Neural progenitor cell (in vitro differentiated cells): ENCODE data around the gene SNX9. TPM values are rescaled to one million over a fixed set of nuclear protein-coding genes. Genes with fewer than 3 reads are reported as not detected.

Experiments
- DNase-seq: peaks from one replicate; pipeline ENCODE4 v3.0.0-alpha.2; 2016; ENCODE audit warnings: low spot score
- H2AFZ ChIP-seq: fragments of 200-600 bp; sonication (generic); replicated peaks from 2 replicates; pipeline ENCODE4 v1.6.1; 2016; ENCODE audit warnings: antibody characterized with exemption
- H3F3A ChIP-seq: fragments of 200-600 bp; sonication (generic); 2 replicates; pipeline ENCODE4 v1.6.1; 2016; ENCODE audit warnings: antibody characterized with exemption, low read depth
- H3K27ac ChIP-seq: fragments of 200-600 bp; sonication (generic); 2 replicates; pipeline ENCODE4 v1.5.1; 2016; ENCODE audit warnings: mild to moderate bottlenecking
- H3K27me3 ChIP-seq: fragments of 200-600 bp; sonication (generic); 2 replicates; pipeline ENCODE4 v1.6.1; 2016; ENCODE audit warnings: mild to moderate bottlenecking, moderate library complexity
- H3K36me3 ChIP-seq: fragments of 200-600 bp; sonication (generic); 2 replicates; pipeline ENCODE4 v1.5.1; 2016
- H3K4me1 ChIP-seq: fragments of 200-600 bp; sonication (generic); 2 replicates; pipeline ENCODE4 v1.6.1; 2016; ENCODE audit warnings: mixed run types
- H3K4me2 ChIP-seq: fragments of 200-600 bp; sonication (generic); 2 replicates; pipeline ENCODE4 v1.6.1; 2016
- H3K4me3 ChIP-seq: fragments of 200-600 bp; sonication (generic); 2 replicates; pipeline ENCODE4 v1.5.1; 2016
- H3K79me2 ChIP-seq: fragments of 200-600 bp; sonication (generic); 2 replicates; pipeline ENCODE4 v1.6.1; 2016; ENCODE audit warnings: low read depth
- H3K9ac ChIP-seq: fragments of 200-600 bp; sonication (generic); 2 replicates; pipeline ENCODE4 v1.6.1; 2016
- H3K9me3 ChIP-seq: fragments of 200-600 bp; sonication (generic); 2 replicates; pipeline ENCODE4 v1.5.1; 2016; ENCODE audit warnings: low read depth
- H4K20me1 ChIP-seq: fragments of 200-600 bp; sonication (generic); 2 replicates; pipeline ENCODE4 v1.6.1; 2016; ENCODE audit warnings: low read depth
- H3K27ac Mint-ChIP-seq: 3 replicates; pipeline ENCODE4 v1.8.0; 2021; ENCODE audit warnings: mixed read lengths
- H3K27me3 Mint-ChIP-seq: 2 replicates; pipeline ENCODE4 v1.8.0; 2022; ENCODE audit warnings: low read depth, mild to moderate bottlenecking, inconsistent platforms, moderate library complexity, mixed read lengths; ENCODE audit not compliant: insufficient read depth
- H3K36me3 Mint-ChIP-seq: 3 replicates; pipeline ENCODE4 v1.8.0; 2021; ENCODE audit warnings: mixed read lengths
- H3K4me1 Mint-ChIP-seq: 3 replicates; pipeline ENCODE4 v1.8.0; 2021; ENCODE audit warnings: mixed read lengths
- H3K4me3 Mint-ChIP-seq: 3 replicates; pipeline ENCODE4 v1.8.0; 2021; ENCODE audit warnings: mild to moderate bottlenecking, moderate library complexity, mixed read lengths
- H3K9me3 Mint-ChIP-seq: 3 replicates; pipeline ENCODE4 v1.8.0; 2020; ENCODE audit warnings: mixed read lengths
- CTCF ChIP-seq: fragments of 200-600 bp; sonication (generic); IDR thresholded peaks from 2 replicates; pipeline ENCODE4 v1.5.1; 2017; ENCODE audit warnings: antibody characterized with exemption, mild to moderate bottlenecking
- EZH2 ChIP-seq: fragments of 200-600 bp; sonication (generic); IDR thresholded peaks from 2 replicates; pipeline ENCODE4 v1.6.1; 2017; ENCODE audit warnings: antibody characterized with exemption, mild to moderate bottlenecking, moderate library complexity
- EZH2phosphoT487 ChIP-seq: fragments of 200-600 bp; sonication (generic); IDR thresholded peaks from 2 replicates; pipeline ENCODE4 v1.6.1; 2017; ENCODE audit warnings: antibody characterized with exemption
- total RNA-seq: library from RNA; depleted of rRNA; stranded (reverse); fragments of >200 nt; gene quantifications from 2 replicates; pipeline ENCODE4 v1.2.3, GENCODE V29; 2015; ENCODE audit warnings: low replicate concordance

SNX9 gene
- total RNA-seq, 1 donor from 2014 or later, result 17.8 TPM

- no peak overlapping the region for H3K9ac ChIP-seq
- H3K9me3 ChIP-seq, result no peaks in the 10 kb centered on the region
- peaks cover 3% of the 10 kb centered on the region for H3K27me3 Mint-ChIP-seq
- no peaks in the 10 kb centered on the region for H3K79me2 ChIP-seq
- no peak overlapping the region for H3K27ac ChIP-seq
- DNase-seq, result no peak
- no peaks in the 10 kb centered on the region for H4K20me1 ChIP-seq
- H3K4me3 ChIP-seq, result no peak overlapping the region
- peak overlapping the region; percentile 36 for H3K27ac Mint-ChIP-seq
- no peaks in the 10 kb centered on the region for H3K36me3 Mint-ChIP-seq
- H3K36me3 ChIP-seq, result no peaks in the 10 kb centered on the region
- H3K4me3 Mint-ChIP-seq, result no peak overlapping the region
- TF ChIP-seq EZH2phosphoT487 (no peak), CTCF (no peak), EZH2 (no peak)
- H3K4me1 ChIP-seq, result no peaks in the 10 kb centered on the region
- peaks cover 13% of the 10 kb centered on the region for H3K4me1 Mint-ChIP-seq
- peaks cover 10% of the 10 kb centered on the region for H3K9me3 Mint-ChIP-seq
- H3F3A ChIP-seq, result peaks cover 2% of the 10 kb centered on the region
- H2AFZ ChIP-seq, result no peak overlapping the region
- no peaks in the 10 kb centered on the region for H3K27me3 ChIP-seq
- H3K4me2 ChIP-seq, result no peak overlapping the region
Measured at GRCh38 chr6:157813750-157814455, 9.1 kb upstream of the SNX9 start.

- Histone ChIP-seq H3K27ac (no peak overlapping the region), H3K36me3 (no peaks in the 10 kb centered on the region), H4K20me1 (no peaks in the 10 kb centered on the region), H2AFZ (no peak overlapping the region), H3K9me3 (no peaks in the 10 kb centered on the region), H3K9ac (no peak overlapping the region), H3K4me1 (peaks cover 6% of the 10 kb centered on the region), H3K4me3 (no peak overlapping the region), H3K4me2 (no peak overlapping the region), H3F3A (peaks cover 12% of the 10 kb centered on the region), H3K79me2 (no peaks in the 10 kb centered on the region), H3K27me3 (no peaks in the 10 kb centered on the region)
- Mint-ChIP-seq H3K27ac (no peak overlapping the region), H3K27me3 (peaks cover 3% of the 10 kb centered on the region), H3K4me1 (peaks cover 19% of the 10 kb centered on the region), H3K36me3 (no peaks in the 10 kb centered on the region), H3K9me3 (peaks cover 5% of the 10 kb centered on the region), H3K4me3 (no peak overlapping the region)
- no peak for DNase-seq
- TF ChIP-seq EZH2, result no peak
- TF ChIP-seq CTCF, result no peak
- TF ChIP-seq EZH2phosphoT487, result no peak
Measured at GRCh38 chr6:157814883-157815282, 8.2 kb upstream of the SNX9 start.

- no peak for TF ChIP-seq EZH2
- no peak for TF ChIP-seq EZH2phosphoT487
- TF ChIP-seq CTCF, result no peak
- Histone ChIP-seq H4K20me1 (peaks cover 5% of the 10 kb centered on the region), H3K27ac (no peak overlapping the region), H3F3A (peaks cover 39% of the 10 kb centered on the region), H3K9ac (no peak overlapping the region), H3K79me2 (peaks cover 31% of the 10 kb centered on the region), H3K27me3 (peaks cover 30% of the 10 kb centered on the region), H3K4me2 (no peak overlapping the region), H3K36me3 (no peaks in the 10 kb centered on the region), H2AFZ (no peak overlapping the region), H3K9me3 (no peaks in the 10 kb centered on the region), H3K4me1 (peaks cover 14% of the 10 kb centered on the region), H3K4me3 (no peak overlapping the region)
- Mint-ChIP-seq H3K9me3 (peaks cover 7% of the 10 kb centered on the region), H3K4me1 (peaks cover 31% of the 10 kb centered on the region), H3K36me3 (peaks cover 3% of the 10 kb centered on the region), H3K4me3 (peak overlapping the region; percentile 86), H3K27me3 (peaks cover 11% of the 10 kb centered on the region), H3K27ac (peak overlapping the region; percentile 25)
- DNase-seq, result no peak
Measured at GRCh38 chr6:157821342-157822033, 1.6 kb upstream of the SNX9 start.
